GM12878 (cell line): ENCODE results near the gene CELSR1. TPM values are rescaled to one million over a fixed set of nuclear protein-coding genes. Genes with fewer than 3 reads are reported as not detected.

Source experiments
- ATAC-seq: fragments of 200-7000 bp; cut with Tn5 transposase; 3 replicates; pipeline ENCODE4 v1.9.1; 2020; ENCODE audit warnings: mild to moderate bottlenecking, moderate library complexity
- BruUV-seq: library from RNA; stranded (reverse); fragments of 400-500 nt; replicated peaks from 2 replicates; lab custom pipeline; 2021; lab: Mats Ljungman, UMichigan
- CTCF ChIA-PET: fragments of 300-600 bp; sonication (Branson Sonifier 250); formaldehyde crosslinking; extraction: SDS; loops from one replicate; lab custom pipeline; 2021; ENCODE audit warnings: inconsistent platforms; lab: Yijun Ruan, JAX
- POLR2A ChIA-PET: fragments of 350-600 bp; formaldehyde crosslinking; extraction: SDS; loops from one replicate; lab custom pipeline; 2021; ENCODE audit warnings: inconsistent platforms; lab: Charles Lee
- RAD21 ChIA-PET: fragments of 300-600 bp; sonication (Branson Sonifier 250); formaldehyde crosslinking; loops from one replicate; lab custom pipeline; 2023; ENCODE audit warnings: antibody characterized with exemption; ENCODE audit not compliant: unreplicated experiment; lab: Charles Lee
- SMC1A ChIA-PET: fragments of 300-600 bp; sonication (Branson Sonifier 250); formaldehyde crosslinking; loops from one replicate; lab custom pipeline; 2023; ENCODE audit not compliant: unreplicated experiment, uncharacterized antibody; lab: Charles Lee
- DNase-seq: peaks from one replicate; pipeline ENCODE4 v3.0.0-alpha.2; 2011; ENCODE audit warnings: low read depth, low spot score
- FAIRE-seq: peaks from 3 replicates; lab custom pipeline; 2011; peaks lifted over from hg19 to GRCh38; lab: Jason Lieb, UNC
- H2AFZ ChIP-seq: 2 replicates; pipeline ENCODE4 v1.6.0; 2011; ENCODE audit warnings: low read depth, low read length, control low read depth; ENCODE audit not compliant: control insufficient read depth
- H3K27ac ChIP-seq: 2 replicates; pipeline ENCODE4 v1.5.1; 2011; ENCODE audit warnings: control low read depth; ENCODE audit not compliant: control insufficient read depth, insufficient read depth
- H3K27me3 ChIP-seq, 2 experiments: replicated peaks in 1 of 2; 2 replicates each; pipeline versions ENCODE4 v1.6.0 to v1.6.1; 2011; ENCODE audit warnings: low read length in 1 of 2; ENCODE audit not compliant: control insufficient read depth in 2 of 2, insufficient read depth in 2 of 2
- H3K36me3 ChIP-seq, 2 experiments: 2 replicates each; pipeline ENCODE4 v1.5.1; 2011; ENCODE audit warnings: low read length in 1 of 2; ENCODE audit not compliant: control insufficient read depth in 2 of 2, insufficient read depth in 2 of 2
- H3K4me1 ChIP-seq: 2 replicates; pipeline ENCODE4 v1.6.1; 2011; ENCODE audit warnings: mild to moderate bottlenecking, low read length, moderate library complexity, mixed read lengths; ENCODE audit not compliant: control insufficient read depth, insufficient read depth
- H3K4me2 ChIP-seq: 2 replicates; pipeline ENCODE4 v1.6.0; 2011; ENCODE audit warnings: control low read depth; ENCODE audit not compliant: control insufficient read depth, insufficient read depth
- H3K4me3 ChIP-seq: fragments of 200-600 bp; sonication (generic); 2 replicates; pipeline ENCODE4 v1.5.1; 2016
- H3K79me2 ChIP-seq: 2 replicates; pipeline ENCODE4 v1.6.0; 2011; ENCODE audit warnings: low read length; ENCODE audit not compliant: control insufficient read depth, insufficient read depth
- H3K9ac ChIP-seq: 2 replicates; pipeline ENCODE4 v1.8.0; 2011; ENCODE audit warnings: low read length, control low read depth, mixed read lengths; ENCODE audit not compliant: control insufficient read depth, insufficient read depth
- H3K9me3 ChIP-seq: replicated peaks from 3 replicates; pipeline ENCODE4 v1.5.1; 2011; ENCODE audit warnings: mild to moderate bottlenecking, low read length; ENCODE audit not compliant: control insufficient read depth, insufficient read depth
- H4K20me1 ChIP-seq: 2 replicates; pipeline ENCODE4 v1.6.0; 2011; ENCODE audit not compliant: control insufficient read depth, insufficient read depth
- BCL11A ChIP-seq: IDR thresholded peaks from 2 replicates; pipeline ENCODE4 v1.6.1; 2011; ENCODE audit warnings: low read depth, low read length
- CEBPB ChIP-seq, 2 experiments: fragments of 150-350 bp in 1 of 2; IDR thresholded peaks; 2 replicates each; pipeline ENCODE4 v1.6.1; 2012 to 2014; ENCODE audit warnings: low read depth in 2 of 2, low read length in 2 of 2, borderline replicate concordance in 1 of 2, inconsistent platforms in 1 of 2
- HDGF ChIP-seq: fragments of 450-650 bp; IDR thresholded peaks from 2 replicates; pipeline ENCODE4 v1.6.1; 2016; ENCODE audit warnings: antibody characterized with exemption
- JUNB ChIP-seq: IDR thresholded peaks from 2 replicates; pipeline ENCODE4 v1.6.1; 2016; ENCODE audit warnings: antibody characterized with exemption, mild to moderate bottlenecking
- KAT2A ChIP-seq: conservative IDR thresholded peaks from 2 replicates; pipeline ENCODE4 v1.6.1; 2011; ENCODE audit warnings: low read depth, low read length; ENCODE audit not compliant: control insufficient read depth
- NFYB ChIP-seq: IDR thresholded peaks from 2 replicates; pipeline ENCODE4 v1.6.1; 2011; ENCODE audit warnings: low read depth, mild to moderate bottlenecking, low read length, improper control_type of control experiment, moderate library complexity; ENCODE audit not compliant: insufficient read depth
- RB1 ChIP-seq: fragments of 450-650 bp; formaldehyde crosslinking; IDR thresholded peaks from 2 replicates; pipeline ENCODE4 v1.6.1; 2017; ENCODE audit warnings: mild to moderate bottlenecking, borderline replicate concordance
- RBBP5 ChIP-seq: fragments of 200-600 bp; sonication (generic); conservative IDR thresholded peaks from 2 replicates; pipeline ENCODE4 v1.6.1; 2016
- ZBED1 ChIP-seq: IDR thresholded peaks from 2 replicates; pipeline ENCODE4 v1.6.1; 2016; ENCODE audit warnings: borderline replicate concordance
- WGBS: methylation state at CpG from one replicate; pipeline ENCODE4 v1.1.6; 2016; ENCODE audit warnings: low lambda C conversion rate; ENCODE audit not compliant: insufficient replicate concordance, insufficient coverage; ENCODE audit errors: missing lambda C conversion rate; 5-methylcytosine and 5-hydroxymethylcytosine counted together
- in situ Hi-C: fragments of 300-500 bp; cut with MboI; formaldehyde crosslinking; loops from 9 replicates; pipeline ENCODE4 v1.14.3; 2018; ENCODE audit warnings: mixed read lengths
- intact Hi-C: fragments of 100-400 bp; cut with micrococcal nuclease; formaldehyde crosslinking; loops from one replicate; pipeline ENCODE4 v1.14.2; 2022; ENCODE audit not compliant: unreplicated experiment
- polyA plus RNA-seq, 11 experiments: library from polyadenylated mRNA; depleted of rRNA in 4 of 11; unstranded in 6 of 11; stranded (reverse) in 5 of 11; fragments of >200 nt; fragmentation: Nextera tagmentation in 4 of 11; fragmentation: Illumina TruSeq in 1 of 11; extraction: Ambion mirVana in 4 of 11; extraction: Trizol in 1 of 11; gene quantifications; 1 replicate in 1 of 11; 2 replicates in 10 of 11; pipeline versions ENCODE4 v1.2.1 to v1.2.3, GENCODE V29; 2011 to 2016; ENCODE audit warnings: inconsistent platforms in 2 of 11, missing spikeins in 2 of 11, low read depth in 1 of 11
- total RNA-seq, 4 experiments: library from RNA; depleted of rRNA in 3 of 4; stranded (reverse); fragments of >200 nt in 3 of 4; fragmentation: Illumina TruSeq in 1 of 4; extraction: Trizol in 1 of 4; gene quantifications; 2 replicates each; pipeline versions ENCODE4 v1.2.1 to v1.2.3, GENCODE V29; 2013 to 2021
- TF ChIP-seq, protein P1 (sequence below): fragments of 150-350 bp; IDR thresholded peaks from 2 replicates; pipeline ENCODE4 v1.6.1; 2014; ENCODE audit warnings: mild to moderate bottlenecking, low read depth, low read length
- TF ChIP-seq, protein P2 (sequence below): fragments of 450-650 bp; conservative IDR thresholded peaks from 2 replicates; pipeline ENCODE4 v1.6.1; 2017; ENCODE audit warnings: mild to moderate bottlenecking, moderate library complexity

CELSR1 gene
- total and polyA plus RNA-seq, 10 of the 15 experiments (the other 5 are each of a cell fraction or from before 2014, with no cell fraction given): 0.05 to 1.7 (median 0.35) TPM; not detected in 2

DNA sequence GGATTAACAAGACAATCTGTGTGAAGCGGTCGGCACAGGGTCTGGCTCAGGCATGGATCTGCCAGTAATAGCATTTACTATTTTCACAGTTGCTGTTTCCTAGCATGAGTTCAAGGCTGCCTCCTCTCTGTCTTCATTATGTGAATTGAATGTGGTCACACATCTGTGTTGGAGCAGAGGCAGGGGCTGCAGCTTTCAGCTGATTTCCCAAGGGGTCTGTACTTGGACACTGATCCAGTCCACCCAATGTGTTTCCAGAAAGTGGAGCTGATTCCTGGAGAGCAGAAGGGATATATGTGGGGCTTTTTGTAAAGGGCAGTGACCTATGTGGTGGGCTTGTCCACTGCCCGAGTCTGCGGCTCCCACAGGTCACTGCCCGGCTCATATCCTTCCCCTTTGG lies 3.5 kb upstream of the CELSR1 start:
- Histone ChIP-seq H3K36me3 (no peaks in the 10 kb centered on the region), H3K4me2 (no peak overlapping the region), H3K27ac (no peak overlapping the region), H4K20me1 (no peaks in the 10 kb centered on the region), H3K27me3 (peaks cover 0 to 10% of the 10 kb centered on the region in 2 experiments; a peak in 2 of 4 replicates), H3K4me3 (no peak overlapping the region), H3K4me1 (no peaks in the 10 kb centered on the region; the same call in 1 of the 2 replicates), H2AFZ (no peak overlapping the region), H3K9ac (no peak overlapping the region), H3K79me2 (no peaks in the 10 kb centered on the region), H3K9me3 (no peaks in the 10 kb centered on the region; the same call in 2 of the 3 replicates)
- DNase-seq: no peak
- SMC1A ChIA-PET: interaction anchor here (3.2 kb wide), 1 partner anchor 173 kb away, joined by 44 read pairs; no protein-coding TSS in a partner anchor
- no TSS peak for BruUV-seq
- TF ChIP-seq CEBPB (IDR thresholded peaks at IDR 0.05; ENCODE audit: borderline replicate concordance in 1 of 2, low read depth in 2 of 2, low read length in 2 of 2) (no peak), KAT2A (no peak), RB1 (no peak), BCL11A (no peak)
- POLR2A ChIA-PET: no interaction called here
- RAD21 ChIA-PET: interaction anchor here (1.5 to 4.6 kb wide), 2 partner anchors 173 to 185 kb away, joined by 8 to 56 read pairs; no protein-coding TSS in a partner anchor
- WGBS: 71% methylated on average over 5 of the region's 5 CpGs
- FAIRE-seq: no peak
- no peak for ATAC-seq
- in situ Hi-C loops: loop anchor here (5.0 kb wide), 2 partner anchors 174 to 419 kb away; no protein-coding TSS in a partner anchor
- CTCF ChIA-PET: interaction anchor here (1.7 to 10.8 kb wide), 4 partner anchors 9 to 419 kb away, joined by 4 to 141 read pairs (median 12); no protein-coding TSS in a partner anchor
- intact Hi-C loops: loop anchor here (5.0 kb wide), 1 partner anchor 419 kb away; no protein-coding TSS in a partner anchor

DNA sequence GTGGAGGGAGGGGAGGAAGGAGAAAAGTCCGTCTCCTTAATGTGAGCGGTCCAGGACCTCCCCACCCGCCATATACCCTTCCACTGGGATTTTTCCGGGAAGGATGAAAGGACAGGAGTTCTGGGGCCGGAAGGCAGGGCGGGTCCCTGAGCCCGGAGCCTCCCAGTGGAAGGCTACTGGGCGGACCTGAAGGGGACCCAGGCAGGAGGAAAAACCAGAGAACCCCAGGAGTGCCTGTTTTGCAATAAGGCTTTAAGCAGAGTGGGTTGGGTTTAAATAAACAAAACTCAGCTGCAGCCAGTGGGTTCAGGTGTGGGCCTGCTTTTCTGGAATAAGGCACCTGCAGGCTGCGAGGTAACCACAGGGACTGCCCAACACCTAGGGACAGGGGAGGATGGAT lies 1.7 kb upstream of the CELSR1 start:
- in situ Hi-C loops (no loop called here), intact Hi-C loops (no loop called here)
- RAD21 ChIA-PET: interaction anchor here (0.6 kb wide), 1 partner anchor 189 kb away, joined by 3 read pairs; no protein-coding TSS in a partner anchor
- CTCF ChIA-PET: interaction anchor here (10.8 kb wide), 1 partner anchor 172 kb away, joined by 141 read pairs; no protein-coding TSS in a partner anchor
- ATAC-seq: no peak
- no peaks in the 10 kb centered on the region for H4K20me1 ChIP-seq
- no TSS peak for BruUV-seq
- no peak overlapping the region for H2AFZ ChIP-seq
- H3K36me3 ChIP-seq: no peaks in the 10 kb centered on the region
- H3K9me3 ChIP-seq: no peaks in the 10 kb centered on the region; the same call in 2 of the 3 replicates
- H3K4me3 ChIP-seq: no peak overlapping the region
- no peak for FAIRE-seq
- H3K79me2 ChIP-seq: no peaks in the 10 kb centered on the region
- 26% methylated on average over 9 of the region's 9 CpGs for WGBS
- H3K4me2 ChIP-seq: no peak overlapping the region
- TF ChIP-seq RBBP5: no peak
- TF ChIP-seq, protein P1, sequence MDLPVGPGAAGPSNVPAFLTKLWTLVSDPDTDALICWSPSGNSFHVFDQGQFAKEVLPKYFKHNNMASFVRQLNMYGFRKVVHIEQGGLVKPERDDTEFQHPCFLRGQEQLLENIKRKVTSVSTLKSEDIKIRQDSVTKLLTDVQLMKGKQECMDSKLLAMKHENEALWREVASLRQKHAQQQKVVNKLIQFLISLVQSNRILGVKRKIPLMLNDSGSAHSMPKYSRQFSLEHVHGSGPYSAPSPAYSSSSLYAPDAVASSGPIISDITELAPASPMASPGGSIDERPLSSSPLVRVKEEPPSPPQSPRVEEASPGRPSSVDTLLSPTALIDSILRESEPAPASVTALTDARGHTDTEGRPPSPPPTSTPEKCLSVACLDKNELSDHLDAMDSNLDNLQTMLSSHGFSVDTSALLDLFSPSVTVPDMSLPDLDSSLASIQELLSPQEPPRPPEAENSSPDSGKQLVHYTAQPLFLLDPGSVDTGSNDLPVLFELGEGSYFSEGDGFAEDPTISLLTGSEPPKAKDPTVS: no peak
- no peak for TF ChIP-seq HDGF
- no peak for TF ChIP-seq JUNB
- TF ChIP-seq NFYB: no peak
- TF ChIP-seq, protein P2, sequence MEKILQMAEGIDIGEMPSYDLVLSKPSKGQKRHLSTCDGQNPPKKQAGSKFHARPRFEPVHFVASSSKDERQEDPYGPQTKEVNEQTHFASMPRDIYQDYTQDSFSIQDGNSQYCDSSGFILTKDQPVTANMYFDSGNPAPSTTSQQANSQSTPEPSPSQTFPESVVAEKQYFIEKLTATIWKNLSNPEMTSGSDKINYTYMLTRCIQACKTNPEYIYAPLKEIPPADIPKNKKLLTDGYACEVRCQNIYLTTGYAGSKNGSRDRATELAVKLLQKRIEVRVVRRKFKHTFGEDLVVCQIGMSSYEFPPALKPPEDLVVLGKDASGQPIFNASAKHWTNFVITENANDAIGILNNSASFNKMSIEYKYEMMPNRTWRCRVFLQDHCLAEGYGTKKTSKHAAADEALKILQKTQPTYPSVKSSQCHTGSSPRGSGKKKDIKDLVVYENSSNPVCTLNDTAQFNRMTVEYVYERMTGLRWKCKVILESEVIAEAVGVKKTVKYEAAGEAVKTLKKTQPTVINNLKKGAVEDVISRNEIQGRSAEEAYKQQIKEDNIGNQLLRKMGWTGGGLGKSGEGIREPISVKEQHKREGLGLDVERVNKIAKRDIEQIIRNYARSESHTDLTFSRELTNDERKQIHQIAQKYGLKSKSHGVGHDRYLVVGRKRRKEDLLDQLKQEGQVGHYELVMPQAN: no peak
- TF ChIP-seq ZBED1: no peak
- TF ChIP-seq, all 136 proteins: peak for 0
- no peaks in the 10 kb centered on the region for H3K4me1 ChIP-seq
- no peak overlapping the region for H3K9ac ChIP-seq
- SMC1A ChIA-PET: interaction anchor here (1.6 to 2.3 kb wide), 2 partner anchors 120 to 172 kb away, joined by 4 to 11 read pairs; no protein-coding TSS in a partner anchor
- POLR2A ChIA-PET: no interaction called here
- H3K27me3 ChIP-seq: peaks cover 0 to 10% of the 10 kb centered on the region in 2 experiments; a peak in 2 of 4 replicates
- no peak overlapping the region for H3K27ac ChIP-seq
- DNase-seq: no peak
